Esophagus squamous epithelium (tissue), 5 donors: ENCODE measurements around the gene SIMC1. TPM values are rescaled to one million over a fixed set of nuclear protein-coding genes. Genes with fewer than 3 reads are reported as not detected.

Experiments used
- DNase-seq: peaks from one replicate; lab custom pipeline; 2025; lab: John Stamatoyannopoulos, UW
- H3K27ac ChIP-seq, 4 donors: fragments of 200-600 bp; sonication (generic); one replicate each; pipeline ENCODE4 v1.5.1; 2016 to 2019; ENCODE audit warnings: mild to moderate bottlenecking in 1 of 4
- H3K27me3 ChIP-seq, 4 donors: fragments of 200-600 bp; sonication (generic); 1 replicate in 3 of 4; 2 replicates in 1 of 4; pipeline versions ENCODE4 v1.5.1 to v1.6.0; 2017 to 2021; ENCODE audit warnings: antibody characterized with exemption in 1 of 4
- H3K36me3 ChIP-seq, 3 donors: fragments of 200-600 bp; sonication (generic); one replicate each; pipeline ENCODE4 v1.5.1; 2016 to 2019
- H3K4me1 ChIP-seq, 3 donors: fragments of 200-600 bp; sonication (generic); one replicate each; pipeline ENCODE4 v1.5.1; 2017 to 2019
- H3K4me3 ChIP-seq, 4 donors: fragments of 200-600 bp; sonication (generic); 1 replicate in 3 of 4; 2 replicates in 1 of 4; pipeline ENCODE4 v1.5.1; 2016 to 2019; ENCODE audit warnings: mild to moderate bottlenecking in 2 of 4, moderate library complexity in 1 of 4
- H3K9me3 ChIP-seq, 3 donors: fragments of 200-600 bp; sonication (generic); one replicate each; pipeline ENCODE4 v1.5.1; 2016 to 2019
- CTCF ChIP-seq, 6 experiments: fragments of 450-650 bp in 4 of 6; fragments of 200-600 bp in 2 of 6; sonication (generic) in 2 of 6; IDR thresholded peaks; one replicate each; pipeline ENCODE4 v1.5.1; 2016 to 2019; ENCODE audit warnings: antibody characterized with exemption in 6 of 6, mild to moderate bottlenecking in 4 of 6, moderate library complexity in 4 of 6
- POLR2A ChIP-seq, 4 donors: fragments of 450-650 bp; IDR thresholded peaks; one replicate each; pipeline ENCODE4 v1.6.1; 2017; ENCODE audit warnings: antibody characterized with exemption in 4 of 4, mild to moderate bottlenecking in 4 of 4, moderate library complexity in 3 of 4
- WGBS, 2 donors: methylation state at CpG; one replicate each; pipeline ENCODE4 v1.1.5; 2018; 5-methylcytosine and 5-hydroxymethylcytosine counted together
- intact Hi-C: fragments of 100-400 bp; cut with DNase I; formaldehyde crosslinking; loops from one replicate; pipeline ENCODE4 v1.15.0; 2022
- total RNA-seq, 4 donors: library from RNA; depleted of rRNA; stranded (reverse); fragments of >200 nt; gene quantifications; one replicate each; pipeline ENCODE4 v1.1.0, GENCODE V29; 2016
- donor health status: DM: yes; HTN: yes; CAD: no.

Gene SIMC1
- total RNA-seq, 4 donors from 2014 or later, result 2.2 to 11.4 (median 5.6) TPM

- DNase-seq, result no peak
- H3K4me3 ChIP-seq, result no peak overlapping the region
- TF ChIP-seq CTCF (IDR thresholded peaks at IDR 0.05) (no peak), POLR2A (IDR thresholded peaks at IDR 0.05) (no peak)
- H3K36me3 ChIP-seq, result peaks cover 12 to 67% (median 21%) of the 10 kb centered on the region in 3 donors
- H3K9me3 ChIP-seq, result no peaks in the 10 kb centered on the region
- peaks cover 10 to 51% (median 20%) of the 10 kb centered on the region in 3 donors for H3K4me1 ChIP-seq
- 81 to 86% methylated on average over 3 to 4 of the region's 4 CpGs for WGBS, 2 donors
- intact Hi-C loops, result no loop called here
- H3K27me3 ChIP-seq, result no peaks in the 10 kb centered on the region
- no peak overlapping the region for H3K27ac ChIP-seq
These were observed 153.3 kb downstream of the SIMC1 start for GRCh38 chr5:176391479-176391878.

GRCh38 chr5:176391999-176392398 lies 153.8 kb downstream of the SIMC1 start:
- H3K4me1 ChIP-seq, result peaks cover 9 to 46% (median 15%) of the 10 kb centered on the region in 3 donors
- 81 to 84% methylated on average over 3 to 4 of the region's 4 CpGs for WGBS, 2 donors
- H3K4me3 ChIP-seq, result no peak overlapping the region
- DNase-seq, result no peak
- intact Hi-C loops, result no loop called here
- no peaks in the 10 kb centered on the region for H3K27me3 ChIP-seq
- no peak overlapping the region for H3K27ac ChIP-seq
- no peaks in the 10 kb centered on the region for H3K9me3 ChIP-seq
- TF ChIP-seq CTCF (IDR thresholded peaks at IDR 0.05) (no peak), POLR2A (IDR thresholded peaks at IDR 0.05) (no peak)
- H3K36me3 ChIP-seq, result peaks cover 17 to 68% (median 21%) of the 10 kb centered on the region in 3 donors

- intact Hi-C loops, result no loop called here
- Histone ChIP-seq H3K9me3 (no peaks in the 10 kb centered on the region), H3K4me3 (no peak overlapping the region), H3K4me1 (peaks cover 4 to 41% (median 9%) of the 10 kb centered on the region in 3 donors), H3K27me3 (no peaks in the 10 kb centered on the region), H3K27ac (no peak overlapping the region), H3K36me3 (peaks cover 18 to 74% (median 22%) of the 10 kb centered on the region in 3 donors)
- no peak for TF ChIP-seq CTCF (IDR thresholded peaks at IDR 0.05)
- 78 to 88% methylated on average over 6 to 7 of the region's 11 CpGs for WGBS, 2 donors
- no peak for DNase-seq
These were observed 154.3 kb downstream of the SIMC1 start for GRCh38 chr5:176392526-176392925.

GRCh38 chr5:176394096-176394495 lies 155.9 kb downstream of the SIMC1 start:
- 85 to 92% methylated on average over 6 to 8 of the region's 9 CpGs for WGBS, 2 donors
- no peak overlapping the region for H3K27ac ChIP-seq
- DNase-seq, result no peak
- H3K9me3 ChIP-seq, result no peaks in the 10 kb centered on the region
- H3K27me3 ChIP-seq, result no peaks in the 10 kb centered on the region
- no peak overlapping the region for H3K4me3 ChIP-seq
- peaks cover 0 to 33% (median 7%) of the 10 kb centered on the region in 3 donors for H3K4me1 ChIP-seq
- intact Hi-C loops, result no loop called here
- TF ChIP-seq CTCF (IDR thresholded peaks at IDR 0.05) (no peak), POLR2A (IDR thresholded peaks at IDR 0.05) (no peak)
- H3K36me3 ChIP-seq, result peaks cover 18 to 89% (median 32%) of the 10 kb centered on the region in 3 donors

- Histone ChIP-seq H3K4me3 (no peak overlapping the region), H3K27me3 (no peaks in the 10 kb centered on the region), H3K36me3 (peaks cover 18 to 98% (median 32%) of the 10 kb centered on the region in 3 donors), H3K4me1 (peaks cover 0 to 31% (median under 1%) of the 10 kb centered on the region in 3 donors), H3K9me3 (no peaks in the 10 kb centered on the region), H3K27ac (peak overlapping the region in 3 of 4 donors; percentile 16 to 48 (median 42))
- no peak for DNase-seq
- intact Hi-C loops, result no loop called here
- TF ChIP-seq CTCF (IDR thresholded peaks at IDR 0.05) (no peak), POLR2A (IDR thresholded peaks at IDR 0.05) (no peak)
- 72 to 90% methylated on average over 7 to 11 of the region's 11 CpGs for whole genome bisulfite sequencing, 2 donors
These were observed 156.9 kb downstream of the SIMC1 start for GRCh38 chr5:176394881-176395675.
